Lower lobe of right lung (tissue), 2 donors: ENCODE measurements around the gene SHISAL1. TPM values are rescaled to one million over a fixed set of nuclear protein-coding genes. Genes with fewer than 3 reads are reported as not detected.

ENCODE experiments used
- ATAC-seq, 2 donors: fragments of 200-7000 bp; cut with Tn5 transposase; one replicate each; pipeline ENCODE4 v1.9.1; 2020 to 2022; ENCODE audit warnings: mild to moderate bottlenecking in 2 of 2, moderate library complexity in 2 of 2
- DNase-seq: peaks from one replicate; pipeline ENCODE4 v3.0.0-alpha.2; 2020
- H3K27ac ChIP-seq: fragments of 200-600 bp; one replicate; pipeline ENCODE4 v1.8.0; 2022
- H3K27me3 ChIP-seq: fragments of 200-600 bp; one replicate; pipeline ENCODE4 v1.8.0; 2022; ENCODE audit warnings: low read depth
- H3K36me3 ChIP-seq: fragments of 200-600 bp; one replicate; pipeline ENCODE4 v1.8.0; 2022; ENCODE audit warnings: mild to moderate bottlenecking
- H3K4me1 ChIP-seq: fragments of 200-600 bp; one replicate; pipeline ENCODE4 v1.8.0; 2022
- H3K4me3 ChIP-seq: fragments of 200-600 bp; one replicate; pipeline ENCODE4 v1.8.0; 2022; ENCODE audit warnings: mild to moderate bottlenecking
- H3K9me3 ChIP-seq: fragments of 200-600 bp; one replicate; pipeline ENCODE4 v1.8.0; 2022
- CTCF ChIP-seq: fragments of 200-600 bp; IDR thresholded peaks from one replicate; pipeline ENCODE4 v1.8.0; 2022; ENCODE audit warnings: antibody characterized with exemption, mild to moderate bottlenecking
- intact Hi-C: fragments of 100-400 bp; cut with DNase I; formaldehyde crosslinking; loops from one replicate; pipeline ENCODE4 v1.11.0; 2022
- total RNA-seq: library from RNA; stranded (reverse); fragmentation: NEBNext Ultra II Directional; extraction: Animal tissue kit (Norgen Biotek cat#: 25700); gene quantifications from one replicate; pipeline ENCODE4 v1.2.1, GENCODE V29; 2021
- donor health status: DM: no; HTN: yes; CAD: no; lungs with severe emphysema.

The SHISAL1 gene
- total RNA-seq, 1 donor from 2014 or later, result 0.32 TPM

GRCh38 chr22:44289414-44290171 lies 23.2 kb downstream of the SHISAL1 start:
- no peak for ATAC-seq

GRCh38 chr22:44288913-44289312 lies 23.8 kb downstream of the SHISAL1 start:
- no peak for DNase-seq
- Histone ChIP-seq H3K27ac (no peak overlapping the region), H3K9me3 (no peaks in the 10 kb centered on the region), H3K4me1 (no peaks in the 10 kb centered on the region), H3K27me3 (peaks cover 20% of the 10 kb centered on the region), H3K4me3 (no peak overlapping the region), H3K36me3 (no peaks in the 10 kb centered on the region)
- ATAC-seq, result no peak
- intact Hi-C loops, result no loop called here
- TF ChIP-seq CTCF, result no peak

More at GRCh38 chr22:44289414-44290171, 23.2 kb downstream of the SHISAL1 start:
- intact Hi-C loops, result no loop called here
- no peaks in the 10 kb centered on the region for H3K36me3 ChIP-seq
- no peak for DNase-seq
- TF ChIP-seq CTCF, result no peak
- no peak overlapping the region for H3K27ac ChIP-seq
- H3K27me3 ChIP-seq, result peaks cover 15% of the 10 kb centered on the region
- no peak overlapping the region for H3K4me3 ChIP-seq
- no peaks in the 10 kb centered on the region for H3K9me3 ChIP-seq
- no peaks in the 10 kb centered on the region for H3K4me1 ChIP-seq

- Histone ChIP-seq H3K27ac (no peak overlapping the region), H3K36me3 (no peaks in the 10 kb centered on the region), H3K9me3 (no peaks in the 10 kb centered on the region), H3K4me3 (no peak overlapping the region), H3K27me3 (peaks cover 30% of the 10 kb centered on the region), H3K4me1 (no peaks in the 10 kb centered on the region)
- TF ChIP-seq CTCF, result no peak
- DNase-seq (no peak), ATAC-seq (no peak)
- intact Hi-C loops, result no loop called here
These were observed 25.0 kb downstream of the SHISAL1 start for GRCh38 chr22:44287741-44288140.

- DNase-seq (no peak), ATAC-seq (no peak)
- H3K27ac ChIP-seq, result no peak overlapping the region
- H3K36me3 ChIP-seq, result no peaks in the 10 kb centered on the region
- H3K4me3 ChIP-seq, result no peak overlapping the region
- no peaks in the 10 kb centered on the region for H3K4me1 ChIP-seq
- TF ChIP-seq CTCF, result no peak
- H3K27me3 ChIP-seq, result peaks cover 27% of the 10 kb centered on the region
- intact Hi-C loops, result no loop called here
- no peaks in the 10 kb centered on the region for H3K9me3 ChIP-seq
These were observed 25.5 kb downstream of the SHISAL1 start for GRCh38 chr22:44287121-44287693.

GRCh38 chr22:44286646-44287045 lies 26.1 kb downstream of the SHISAL1 start:
- H3K27ac ChIP-seq, result no peak overlapping the region
- peaks cover 25% of the 10 kb centered on the region for H3K27me3 ChIP-seq
- no peaks in the 10 kb centered on the region for H3K36me3 ChIP-seq
- no peak for DNase-seq
- H3K9me3 ChIP-seq, result no peaks in the 10 kb centered on the region
- intact Hi-C loops, result no loop called here
- no peak for ATAC-seq
- H3K4me1 ChIP-seq, result no peaks in the 10 kb centered on the region
- no peak overlapping the region for H3K4me3 ChIP-seq
- no peak for TF ChIP-seq CTCF
